ENCODE data around the gene CHST13.
A peak's percentile ranks its signal among the peaks of the same experiment; 100 is the strongest.

CHST13 gene

GRCh38 chr3:126509597-126510307 is 14.2 kb upstream of the CHST13 start:
- DNase-seq (ENCODE audit: low spot score), result no peak

DNA sequence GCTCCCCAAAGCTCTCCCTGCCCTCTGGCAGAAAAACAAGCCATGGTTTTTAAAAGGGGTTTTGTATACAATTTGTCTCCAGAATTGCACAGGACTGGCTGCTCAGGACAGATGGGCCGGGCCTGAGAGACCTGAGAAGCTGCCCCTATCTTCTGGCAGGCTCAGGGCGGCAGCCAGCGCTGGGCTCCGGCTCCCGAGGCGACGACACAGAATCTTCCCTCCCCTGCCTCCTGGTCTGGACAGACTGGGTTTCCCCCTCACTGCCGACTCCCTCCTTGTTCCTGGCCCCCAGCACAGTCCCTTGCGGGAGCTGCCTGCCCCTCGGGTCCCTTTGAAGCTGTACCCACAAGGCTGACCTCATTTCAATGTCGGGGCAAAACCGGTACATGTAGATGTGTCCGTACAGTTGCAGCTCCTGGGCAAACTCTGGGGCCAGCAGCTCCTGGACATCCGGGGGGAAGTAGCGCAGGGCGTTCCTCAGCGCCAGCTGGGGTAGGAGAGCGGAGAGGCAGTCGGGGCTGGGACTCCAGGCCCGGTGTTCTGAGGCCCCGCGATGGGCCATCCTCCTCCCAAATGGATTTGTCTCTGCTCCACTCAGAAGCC is 13.5 kb upstream of the CHST13 start:
- DNase-seq (ENCODE audit: low spot score), result no peak

- no peak for DNase-seq (ENCODE audit: low spot score)
These were observed 12.7 kb upstream of the CHST13 start for GRCh38 chr3:126511291-126511690.

DNA sequence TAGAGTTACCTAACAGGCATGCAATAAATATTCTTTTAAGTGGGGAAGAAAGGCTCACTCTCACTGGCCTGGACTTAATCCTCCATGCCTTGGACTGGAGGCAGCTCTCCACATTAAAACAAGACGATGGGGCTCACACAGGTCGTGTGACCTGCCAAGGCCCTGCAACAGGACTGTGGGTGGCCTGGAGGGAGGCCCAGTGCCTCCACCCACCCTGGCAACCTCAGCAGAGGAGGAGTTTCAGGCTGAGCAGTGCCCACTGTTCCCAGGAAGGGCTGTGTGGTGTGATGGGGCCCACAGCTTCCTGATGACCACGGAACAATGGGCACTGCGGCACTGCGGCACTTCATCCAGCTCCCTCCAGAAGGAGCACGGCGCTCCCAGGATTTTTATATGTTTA is 11.9 kb upstream of the CHST13 start:
- no peak for DNase-seq (ENCODE audit: low spot score)

GRCh38 chr3:126512916-126513650 is 10.9 kb upstream of the CHST13 start:
- DNase-seq (ENCODE audit: low spot score), result no peak

DNA sequence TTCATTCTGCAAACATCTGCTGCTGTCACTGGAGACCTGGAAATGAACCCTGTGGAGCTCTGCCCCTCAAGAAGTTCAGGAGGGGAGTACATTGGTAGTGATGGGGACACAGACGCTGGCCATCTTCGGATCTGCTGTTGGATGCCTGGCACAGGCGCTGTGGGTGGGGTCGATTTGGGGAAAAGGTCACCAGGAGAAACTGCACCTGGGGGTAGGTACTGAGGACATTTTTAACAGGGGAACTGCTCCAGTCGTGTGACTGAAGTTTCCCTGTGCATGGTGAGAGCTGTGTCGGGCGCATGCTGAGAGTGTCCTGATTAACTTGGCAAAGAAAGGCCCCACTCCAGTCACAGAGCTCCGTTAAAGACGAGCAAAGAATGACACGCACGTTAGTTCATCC is 9.8 kb upstream of the CHST13 start:
- no peak for DNase-seq (ENCODE audit: low spot score)

GRCh38 chr3:126515066-126515706 is 8.8 kb upstream of the CHST13 start:
- no peak for DNase-seq (ENCODE audit: low spot score)

GRCh38 chr3:126516152-126516935 is 7.6 kb upstream of the CHST13 start:
- no peak for DNase-seq (ENCODE audit: low spot score)

DNA sequence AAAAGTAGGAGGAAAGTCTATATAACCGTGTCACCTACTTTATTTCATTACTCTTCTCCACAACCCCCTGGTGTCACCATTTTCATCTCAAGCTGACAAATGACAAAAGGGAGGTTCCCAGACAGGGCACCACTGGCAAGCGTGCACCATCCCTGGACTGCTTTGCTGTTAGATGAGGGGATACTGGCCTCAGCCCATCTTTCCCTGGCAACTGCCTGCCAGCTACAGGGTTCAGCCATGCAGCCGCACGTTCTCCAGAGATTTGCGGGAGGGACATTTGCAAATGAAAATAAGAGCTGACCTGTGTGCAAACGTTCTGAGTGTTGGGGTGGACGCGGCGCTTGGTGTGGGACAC is 7.0 kb upstream of the CHST13 start:
- no peak for DNase-seq (ENCODE audit: low spot score)

DNA sequence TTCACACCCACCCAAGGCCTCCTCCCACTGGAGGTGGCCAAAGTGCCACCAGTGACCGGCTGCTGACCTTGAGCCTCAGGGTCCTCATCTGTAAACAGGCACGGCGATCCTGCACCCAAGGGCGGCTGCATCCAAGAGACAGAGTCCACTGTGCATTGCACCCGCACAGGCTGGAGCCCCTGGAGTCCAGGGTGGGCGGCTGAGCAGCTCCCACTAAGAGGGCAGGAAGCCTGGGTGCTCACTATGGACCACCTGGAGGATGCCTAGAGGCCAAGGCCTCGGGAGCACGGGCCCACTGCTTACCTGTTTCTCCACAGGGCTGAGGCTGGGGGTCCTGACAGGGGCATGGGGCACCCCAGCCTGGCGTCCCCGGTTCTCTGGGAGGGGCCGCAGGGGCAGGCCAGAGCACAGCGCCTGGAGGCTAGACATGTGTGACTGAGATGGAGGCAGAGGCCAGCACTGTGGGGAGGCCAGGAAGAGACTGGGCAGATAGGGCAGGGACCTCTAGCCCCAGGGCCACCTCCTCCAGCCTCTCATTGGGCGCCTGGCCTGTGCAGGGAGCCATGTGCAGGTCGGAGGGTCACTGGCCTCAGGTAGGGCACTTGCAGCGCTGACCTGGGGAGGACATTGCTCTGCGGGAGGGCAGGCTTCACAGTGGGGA is 6.5 kb upstream of the CHST13 start, which contains the start of gene UROC1:
Gene UROC1, minus strand, starts transcription at position 483 of the 661 bp plus-strand sequence. Its CDS starts 54 bp downstream, at position 429.
- DNase-seq (ENCODE audit: low spot score), result no peak

- DNase-seq (ENCODE audit: low spot score), result no peak
These were observed 5.8 kb upstream of the CHST13 start for GRCh38 chr3:126517986-126518778.

DNA sequence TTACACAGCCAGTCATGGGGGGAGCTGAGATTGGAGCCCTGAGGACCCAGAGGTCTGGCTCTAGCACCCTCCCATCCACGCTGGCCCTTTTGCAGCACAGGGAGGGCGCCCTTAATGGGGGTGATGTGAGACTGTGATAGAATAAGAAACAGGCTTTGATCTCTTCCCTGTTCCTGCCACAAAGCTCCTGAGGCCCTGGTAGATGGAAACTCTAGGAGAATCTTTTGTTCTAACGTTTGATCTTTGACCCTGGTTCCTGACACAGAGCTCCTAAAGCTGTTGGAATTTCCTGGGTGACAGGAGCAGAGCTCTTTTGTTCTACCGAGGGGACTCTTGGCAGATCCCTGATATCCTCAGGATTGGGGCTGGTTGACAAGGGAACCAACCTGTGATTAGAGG is 5.2 kb upstream of the CHST13 start:
- DNase-seq (ENCODE audit: low spot score), result no peak

GRCh38 chr3:126519506-126520455 is 4.2 kb upstream of the CHST13 start:
- no peak for DNase-seq (ENCODE audit: low spot score)

DNA sequence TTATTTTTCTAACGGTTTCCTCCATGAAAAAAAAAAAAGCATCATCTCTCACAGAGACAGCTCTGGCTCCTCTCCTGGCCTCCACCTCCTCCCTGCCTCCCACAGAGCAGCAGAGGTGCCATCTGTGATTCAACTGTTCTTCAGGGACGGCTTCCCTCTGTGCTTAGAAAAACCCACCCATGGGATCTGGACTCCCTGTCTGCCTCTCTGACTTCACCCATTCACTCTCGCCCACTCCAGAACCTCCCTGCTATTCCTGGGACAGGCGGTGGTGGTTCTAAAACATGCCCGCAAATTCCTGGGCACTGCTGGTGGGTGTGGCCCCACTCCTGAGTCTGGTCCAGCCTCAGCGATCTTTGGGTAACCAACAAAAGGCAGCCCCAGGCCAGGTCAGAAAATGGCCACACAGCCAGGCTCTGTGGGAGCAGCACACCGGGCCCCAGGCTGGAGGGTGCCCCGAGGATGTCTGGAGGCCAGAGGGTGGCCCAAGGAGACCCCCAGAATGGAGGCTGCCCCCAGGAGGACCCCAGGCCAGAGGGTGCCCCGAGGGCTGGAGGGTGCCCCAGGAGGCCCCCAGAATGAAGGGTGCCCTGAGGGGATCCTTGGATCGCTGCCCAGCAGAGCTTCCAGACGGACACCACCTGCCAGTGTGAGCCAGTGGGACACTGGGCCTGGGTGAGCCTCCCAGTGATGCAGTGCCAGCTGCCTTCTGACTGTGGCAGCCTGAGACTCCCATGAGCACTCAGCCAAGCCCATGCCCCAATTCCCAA is 2.6 kb upstream of the CHST13 start:
- DNase-seq (ENCODE audit: low spot score), result no peak

DNA sequence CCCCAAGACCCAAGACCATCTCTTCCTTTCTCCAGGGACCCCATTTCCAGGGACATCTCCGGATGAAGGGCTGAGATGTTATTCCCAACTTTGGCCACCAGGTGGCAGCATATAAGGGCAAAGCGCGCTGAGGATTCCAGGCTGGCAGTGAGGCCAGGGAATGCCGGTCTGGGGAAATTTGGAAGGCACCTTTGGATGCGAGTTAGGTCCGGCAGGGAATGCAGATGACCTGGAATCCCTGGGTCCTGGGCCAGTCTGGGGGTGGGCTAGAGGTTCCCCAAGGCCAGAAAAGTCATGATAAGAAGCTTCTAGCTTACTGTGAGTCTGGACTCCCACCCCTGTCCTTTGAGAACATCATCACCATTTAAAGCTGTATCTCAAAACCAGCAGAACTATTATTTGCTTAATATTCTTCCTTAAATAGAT is 1.6 kb upstream of the CHST13 start:
- DNase-seq (ENCODE audit: low spot score), result peak; percentile 48

- no peak for DNase-seq (ENCODE audit: low spot score)
These were observed 554 bp downstream of the CHST13 start for GRCh38 chr3:126524429-126524988.

- no peak for DNase-seq (ENCODE audit: low spot score)
These were observed 1.3 kb downstream of the CHST13 start for GRCh38 chr3:126525091-126525852.

Measured in CD4-positive, alpha-beta T cell treated with Interleukin-15 for 4 hours (primary cell).